ENCODE results near the gene ANXA5.

DNA sequence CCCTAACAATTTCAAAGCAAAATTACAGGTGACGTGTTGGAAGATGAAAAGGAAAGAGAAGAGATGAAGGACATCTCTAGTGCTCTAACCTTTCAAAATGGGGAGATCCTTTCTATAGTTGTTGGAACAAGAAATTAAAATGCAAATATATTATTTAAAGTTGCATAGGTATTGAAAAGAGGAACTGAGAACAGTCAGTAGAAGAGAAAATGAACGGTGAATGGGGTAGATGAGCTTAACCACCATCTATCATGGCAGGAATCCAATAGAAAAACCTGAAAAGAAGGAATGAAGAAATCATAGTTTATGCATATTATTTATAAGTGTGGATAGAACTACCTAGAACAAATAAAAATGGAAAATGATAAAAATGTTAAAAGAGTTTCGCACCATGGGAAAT, 42.0 kb downstream of the ANXA5 start:
- no peak for TF ChIP-seq POLR2A (IDR thresholded peaks at IDR 0.05)
- TF ChIP-seq, protein P1, sequence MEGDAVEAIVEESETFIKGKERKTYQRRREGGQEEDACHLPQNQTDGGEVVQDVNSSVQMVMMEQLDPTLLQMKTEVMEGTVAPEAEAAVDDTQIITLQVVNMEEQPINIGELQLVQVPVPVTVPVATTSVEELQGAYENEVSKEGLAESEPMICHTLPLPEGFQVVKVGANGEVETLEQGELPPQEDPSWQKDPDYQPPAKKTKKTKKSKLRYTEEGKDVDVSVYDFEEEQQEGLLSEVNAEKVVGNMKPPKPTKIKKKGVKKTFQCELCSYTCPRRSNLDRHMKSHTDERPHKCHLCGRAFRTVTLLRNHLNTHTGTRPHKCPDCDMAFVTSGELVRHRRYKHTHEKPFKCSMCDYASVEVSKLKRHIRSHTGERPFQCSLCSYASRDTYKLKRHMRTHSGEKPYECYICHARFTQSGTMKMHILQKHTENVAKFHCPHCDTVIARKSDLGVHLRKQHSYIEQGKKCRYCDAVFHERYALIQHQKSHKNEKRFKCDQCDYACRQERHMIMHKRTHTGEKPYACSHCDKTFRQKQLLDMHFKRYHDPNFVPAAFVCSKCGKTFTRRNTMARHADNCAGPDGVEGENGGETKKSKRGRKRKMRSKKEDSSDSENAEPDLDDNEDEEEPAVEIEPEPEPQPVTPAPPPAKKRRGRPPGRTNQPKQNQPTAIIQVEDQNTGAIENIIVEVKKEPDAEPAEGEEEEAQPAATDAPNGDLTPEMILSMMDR (IDR thresholded peaks at IDR 0.05), result no peak
- TF ChIP-seq POLR2AphosphoS5 (IDR thresholded peaks at IDR 0.05), result no peak
- TF ChIP-seq EP300 (IDR thresholded peaks at IDR 0.05), result no peak

Measured in suprapubic skin (tissue), 4 donors.